Psoas muscle (tissue), 8 donors: Measurements from ENCODE around the gene RNASE7. TPM values are rescaled to one million over a fixed set of nuclear protein-coding genes. Genes with fewer than 3 reads are reported as not detected.

ENCODE experiments used
- ATAC-seq, 4 donors: fragments of 200-7000 bp; cut with Tn5 transposase; one replicate each; pipeline ENCODE4 v1.9.1; 2020; ENCODE audit warnings: moderate library complexity in 3 of 4, mild to moderate bottlenecking in 2 of 4
- DNase-seq, 2 donors: peaks; one replicate each; pipeline ENCODE4 v3.0.0-alpha.2; 2020
- H3K27ac ChIP-seq: fragments of 200-600 bp; one replicate; pipeline ENCODE4 v1.8.0; 2022
- H3K27me3 ChIP-seq, 3 donors: fragments of 200-600 bp in 1 of 3; one replicate each; pipeline versions ENCODE4 v1.6.1 to v1.8.0; 2013 to 2022; ENCODE audit warnings: low read length in 2 of 3, mild to moderate bottlenecking in 2 of 3, moderate library complexity in 1 of 3; ENCODE audit not compliant: insufficient read depth in 3 of 3
- H3K36me3 ChIP-seq, 2 donors: fragments of 200-600 bp in 1 of 2; one replicate each; pipeline versions ENCODE4 v1.6.1 to v1.8.0; 2013 to 2022; ENCODE audit warnings: low read depth in 1 of 2, mild to moderate bottlenecking in 1 of 2, moderate library complexity in 1 of 2; ENCODE audit not compliant: insufficient read depth in 1 of 2
- H3K4me1 ChIP-seq: fragments of 200-600 bp; one replicate; pipeline ENCODE4 v1.8.0; 2022
- H3K4me3 ChIP-seq: fragments of 200-600 bp; one replicate; pipeline ENCODE4 v1.8.0; 2022; ENCODE audit warnings: mild to moderate bottlenecking
- H3K9me3 ChIP-seq: fragments of 200-600 bp; one replicate; pipeline ENCODE4 v1.8.0; 2022
- WGBS, 3 donors: extraction: QIAGEN DNeasy Blood & Tissue Kit; methylation state at CpG; one replicate each; pipeline versions ENCODE4 v1.1.6 to v1.1.7; 2013; 5-methylcytosine and 5-hydroxymethylcytosine counted together
- intact Hi-C, 2 donors: fragments of 100-400 bp; cut with DNase I; formaldehyde crosslinking; loops; one replicate each; pipeline versions ENCODE4 v1.11.0 to v1.14.2; 2022
- polyA plus RNA-seq, 3 donors: library from polyadenylated mRNA; stranded (reverse); fragments of 200-250 nt; gene quantifications; one replicate each; pipeline ENCODE4 v1.2.3, GENCODE V29; 2013
- total RNA-seq, 4 donors: library from RNA; stranded (reverse); fragmentation: NEBNext Ultra II Directional in 2 of 4; extraction: Animal tissue kit (Norgen Biotek cat#: 25700) in 2 of 4; gene quantifications; one replicate each; pipeline versions ENCODE4 v1.2.1 to v1.2.4, GENCODE V29; 2021 to 2023
- TF ChIP-seq, protein P1 (sequence below): fragments of 200-600 bp; IDR thresholded peaks from one replicate; pipeline ENCODE4 v1.8.0; 2022; ENCODE audit warnings: antibody characterized with exemption
- donor health status: healthy with polysubstance abuse.
- donor health status: DM: no; HTN: no; CAD: no; lungs with moderate emphysema.
- donor health status: Bipolar disorder and iron deficiency.
- donor health status: healthy.
- donor health status: DM: yes; HTN: yes; CAD: no.
- donor health status: DM: no; HTN: no; CAD: no.
- donor health status: DM: no; HTN: no; CAD: no.
- donor health status: DM: yes; HTN: yes; CAD: no.

RNASE7 gene
- total and polyA plus RNA-seq, 7 donors = 0.15 to 1.9 (median 0.38) TPM; not detected in 1

DNA sequence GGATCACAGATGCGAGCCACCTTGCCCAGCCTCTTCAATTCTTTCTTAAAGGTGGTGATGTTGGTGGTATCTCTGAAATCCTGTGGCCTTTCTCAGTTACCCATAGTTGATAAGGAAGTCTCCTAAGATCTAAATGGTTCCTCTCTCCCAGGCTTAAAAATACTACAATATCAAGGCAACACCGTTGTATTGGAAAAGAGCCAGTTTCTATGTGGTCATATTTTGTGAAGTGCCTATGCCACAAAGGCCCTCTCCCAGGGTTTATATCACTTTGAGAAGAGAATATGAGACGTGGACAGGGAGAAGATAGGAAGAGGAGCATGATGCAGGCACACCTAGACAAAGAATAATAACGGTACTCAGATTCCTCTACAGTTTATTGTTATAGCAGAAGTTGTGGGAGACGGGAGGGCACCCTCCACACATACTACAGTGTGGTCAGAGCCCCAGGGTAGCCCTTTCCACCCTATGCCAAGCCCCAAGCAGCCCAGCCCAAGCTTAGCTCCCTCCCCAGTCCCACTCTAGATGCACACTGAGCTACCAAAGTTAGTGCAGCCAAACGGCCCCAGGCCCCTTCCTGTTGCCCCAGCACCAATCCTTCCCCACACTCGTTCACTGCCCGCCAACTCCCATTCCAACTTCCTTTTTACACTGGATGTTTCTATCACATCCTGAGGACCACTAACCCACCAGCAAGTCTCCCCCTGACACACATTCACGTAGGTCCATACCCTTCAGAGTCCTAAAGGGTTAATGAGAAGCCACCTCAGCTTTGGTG, 25.6 kb upstream of the RNASE7 start:
- H3K36me3 ChIP-seq = peaks cover 2 to 56% of the 10 kb centered on the region in 2 donors
- H3K27me3 ChIP-seq = no peaks in the 10 kb centered on the region
- intact Hi-C loops = loop anchor here in 1 of 2 donors (5.0 kb wide), 1 partner anchor 76 kb away; no protein-coding TSS in a partner anchor
- TF ChIP-seq, protein P1, sequence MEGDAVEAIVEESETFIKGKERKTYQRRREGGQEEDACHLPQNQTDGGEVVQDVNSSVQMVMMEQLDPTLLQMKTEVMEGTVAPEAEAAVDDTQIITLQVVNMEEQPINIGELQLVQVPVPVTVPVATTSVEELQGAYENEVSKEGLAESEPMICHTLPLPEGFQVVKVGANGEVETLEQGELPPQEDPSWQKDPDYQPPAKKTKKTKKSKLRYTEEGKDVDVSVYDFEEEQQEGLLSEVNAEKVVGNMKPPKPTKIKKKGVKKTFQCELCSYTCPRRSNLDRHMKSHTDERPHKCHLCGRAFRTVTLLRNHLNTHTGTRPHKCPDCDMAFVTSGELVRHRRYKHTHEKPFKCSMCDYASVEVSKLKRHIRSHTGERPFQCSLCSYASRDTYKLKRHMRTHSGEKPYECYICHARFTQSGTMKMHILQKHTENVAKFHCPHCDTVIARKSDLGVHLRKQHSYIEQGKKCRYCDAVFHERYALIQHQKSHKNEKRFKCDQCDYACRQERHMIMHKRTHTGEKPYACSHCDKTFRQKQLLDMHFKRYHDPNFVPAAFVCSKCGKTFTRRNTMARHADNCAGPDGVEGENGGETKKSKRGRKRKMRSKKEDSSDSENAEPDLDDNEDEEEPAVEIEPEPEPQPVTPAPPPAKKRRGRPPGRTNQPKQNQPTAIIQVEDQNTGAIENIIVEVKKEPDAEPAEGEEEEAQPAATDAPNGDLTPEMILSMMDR = no peak
- ATAC-seq (no peak), DNase-seq (no peak)
- H3K27ac ChIP-seq = peak overlapping the region; percentile 50
- no peak overlapping the region for H3K4me3 ChIP-seq
- H3K4me1 ChIP-seq = peaks cover 71% of the 10 kb centered on the region
- H3K9me3 ChIP-seq = no peaks in the 10 kb centered on the region
- WGBS, 3 donors = 49 to 67% (median 55%) methylated on average over 9 of the region's 9 CpGs

DNA sequence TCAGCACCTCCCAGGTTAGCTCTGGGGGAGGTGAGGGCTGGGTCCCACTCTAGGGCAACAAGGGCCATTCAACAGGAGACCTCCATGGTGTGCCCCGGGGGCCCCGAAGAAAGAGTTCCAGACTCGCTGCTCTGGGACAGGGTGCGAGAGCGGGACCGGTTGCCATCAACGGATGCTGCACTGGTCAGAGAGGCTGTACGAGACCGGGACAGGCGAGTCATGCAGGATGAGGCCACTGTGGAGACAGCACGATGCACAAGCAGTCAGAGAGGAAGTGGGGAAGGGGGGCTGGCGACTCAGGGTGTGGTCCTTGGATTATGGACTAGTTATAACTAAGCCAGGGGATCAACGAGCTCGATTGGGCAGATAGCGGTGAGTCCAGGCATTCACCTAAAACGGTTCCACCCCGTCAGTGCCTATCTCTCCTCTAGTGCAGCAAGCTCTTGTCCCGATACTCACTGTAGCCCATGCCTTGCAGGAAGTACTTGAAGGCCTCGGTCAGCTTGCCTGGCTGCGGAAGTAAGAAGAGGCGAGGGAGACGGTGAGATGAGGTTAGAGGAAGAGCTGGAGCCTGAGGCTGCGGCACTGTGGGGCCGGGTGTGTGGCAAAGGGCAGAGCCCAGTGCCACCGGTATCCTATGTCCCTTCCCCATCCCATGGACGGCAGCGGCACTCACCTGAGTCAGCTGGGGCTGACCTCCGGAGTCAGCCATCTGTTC, 24.5 kb upstream of the RNASE7 start:
- intact Hi-C loops = loop anchor here in 1 of 2 donors (5.0 kb wide), 1 partner anchor 75 kb away; no protein-coding TSS in a partner anchor
- Histone ChIP-seq H3K27ac (peak overlapping the region; percentile 13), H3K27me3 (no peaks in the 10 kb centered on the region), H3K4me1 (peaks cover 80% of the 10 kb centered on the region), H3K36me3 (peaks cover 2 to 67% of the 10 kb centered on the region in 2 donors), H3K4me3 (peak overlapping the region; percentile 12), H3K9me3 (no peaks in the 10 kb centered on the region)
- DNase-seq (no peak), ATAC-seq (no peak)
- TF ChIP-seq, protein P1 = no peak
- WGBS, 3 donors = 51 to 58% (median 55%) methylated on average over 27 to 28 of the region's 28 CpGs

DNA sequence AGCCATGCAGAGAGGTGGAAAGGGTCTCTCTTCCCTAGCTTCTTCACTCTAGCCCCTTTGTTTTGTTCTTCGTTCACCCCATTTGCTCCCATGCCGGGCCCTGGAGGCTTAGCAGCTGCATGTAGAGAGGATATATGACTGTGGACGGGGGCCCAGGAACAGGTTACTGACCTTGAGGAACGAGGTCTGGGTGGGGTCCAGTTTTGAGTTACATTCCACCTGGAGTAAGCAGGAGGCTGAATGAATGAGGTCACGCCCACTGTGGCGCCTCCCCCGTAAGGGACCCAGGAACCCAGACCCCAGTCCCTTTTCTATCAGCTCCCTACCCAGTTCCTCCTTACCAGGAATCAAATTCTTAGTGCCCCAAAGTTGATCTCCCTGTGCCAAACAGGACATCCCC, 23.9 kb upstream of the RNASE7 start:
- no peak for ATAC-seq
- TF ChIP-seq, protein P1 = no peak
- 30 to 46% (median 33%) methylated on average over 7 of the region's 7 CpGs for WGBS, 3 donors
- Histone ChIP-seq H3K27me3 (no peaks in the 10 kb centered on the region), H3K9me3 (no peaks in the 10 kb centered on the region), H3K4me1 (peaks cover 86% of the 10 kb centered on the region), H3K36me3 (peaks cover 2 to 68% of the 10 kb centered on the region in 2 donors), H3K27ac (peak overlapping the region; percentile 13), H3K4me3 (peak overlapping the region; percentile 12)
- DNase-seq = no peak
- intact Hi-C loops = loop anchor here in 1 of 2 donors (5.0 kb wide), 1 partner anchor 74 kb away; no protein-coding TSS in a partner anchor

DNA sequence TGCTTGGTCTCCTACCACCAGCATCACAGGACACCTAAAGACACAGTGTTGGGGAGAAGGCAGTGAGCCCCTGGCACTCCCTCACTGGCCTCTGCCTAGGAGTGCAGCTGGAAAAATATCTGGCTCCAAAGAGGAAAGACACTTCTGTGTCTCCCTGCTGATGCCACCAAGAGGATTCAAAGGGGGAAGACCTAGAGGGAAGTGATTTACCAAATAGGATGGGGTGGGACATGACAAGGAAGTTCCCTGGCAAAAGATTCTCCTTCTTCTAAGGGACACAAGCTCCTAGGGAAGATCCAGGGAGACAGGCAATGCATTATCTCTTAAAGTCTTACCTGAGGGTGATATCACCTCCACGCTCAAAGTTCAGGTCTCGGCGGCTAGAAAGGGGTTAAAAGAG, 23.4 kb upstream of the RNASE7 start:
- 86 to 92% (median 90%) methylated on average over 3 of the region's 3 CpGs for whole genome bisulfite sequencing, 3 donors
- DNase-seq (no peak), ATAC-seq (no peak)
- Histone ChIP-seq H3K36me3 (peaks cover 2 to 68% of the 10 kb centered on the region in 2 donors), H3K27ac (peak overlapping the region; percentile 39), H3K4me3 (no peak overlapping the region), H3K27me3 (no peaks in the 10 kb centered on the region), H3K4me1 (peaks cover 89% of the 10 kb centered on the region), H3K9me3 (no peaks in the 10 kb centered on the region)
- TF ChIP-seq, protein P1 = no peak
- intact Hi-C loops = loop anchor here in 1 of 2 donors (5.0 kb wide), 1 partner anchor 74 kb away; no protein-coding TSS in a partner anchor
